ENCODE results near the gene C2CD3.

GRCh38 chr11:73982595-73982989 is 188.2 kb downstream of the C2CD3 start, which contains the start of gene UCP2:
- TF ChIP-seq CTCF (conservative IDR thresholded peaks at IDR 0.05 in 1 of 2, IDR thresholded peaks at IDR 0.05 in 1 of 2; ENCODE audit: low read depth in 1 of 2, low read length in 2 of 2): no peak
- no peak for TF ChIP-seq EZH2 (IDR thresholded peaks at IDR 0.05; ENCODE audit: low read length, missing control alignments)
